Myocyte (in vitro differentiated cells): ENCODE data around the gene FAH. TPM values are rescaled to one million over a fixed set of nuclear protein-coding genes. Genes with fewer than 3 reads are reported as not detected.

Experiments used
- DNase-seq: peaks from one replicate; pipeline ENCODE4 v3.0.0-alpha.2; 2012; ENCODE audit warnings: low read depth
- total RNA-seq: library from RNA; depleted of rRNA; stranded (reverse); fragments of >200 nt; gene quantifications from 2 replicates; pipeline ENCODE4 v1.2.3, GENCODE V29; 2014

The FAH gene
- total RNA-seq, 1 donor from 2014 or later, result 15.7 TPM

DNA sequence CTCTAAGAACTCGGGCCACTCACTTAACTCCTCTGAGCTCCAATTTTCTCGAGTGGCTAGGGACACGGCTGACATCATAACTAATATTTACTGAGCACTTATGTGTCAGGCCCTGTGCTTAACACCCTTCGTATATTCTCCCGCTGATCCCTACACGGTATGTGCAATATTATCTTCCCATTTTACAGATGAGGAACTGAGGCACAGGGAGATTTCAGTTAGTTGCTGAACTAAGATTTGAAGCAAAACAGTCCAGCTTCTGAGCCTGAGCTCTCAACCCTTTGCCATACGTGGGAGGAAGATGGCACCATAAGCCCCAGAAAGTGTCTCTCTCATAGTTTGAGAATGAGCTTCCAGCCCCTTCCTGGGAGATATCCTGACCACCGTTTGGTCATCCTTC, 19.6 kb downstream of the FAH start:
- DNase-seq, result no peak

- peak; percentile 50 for DNase-seq
These were observed 20.4 kb downstream of the FAH start for GRCh38 chr15:80173022-80173759.

GRCh38 chr15:80174017-80174746, 21.4 kb downstream of the FAH start:
- peak; percentile 61 for DNase-seq

DNA sequence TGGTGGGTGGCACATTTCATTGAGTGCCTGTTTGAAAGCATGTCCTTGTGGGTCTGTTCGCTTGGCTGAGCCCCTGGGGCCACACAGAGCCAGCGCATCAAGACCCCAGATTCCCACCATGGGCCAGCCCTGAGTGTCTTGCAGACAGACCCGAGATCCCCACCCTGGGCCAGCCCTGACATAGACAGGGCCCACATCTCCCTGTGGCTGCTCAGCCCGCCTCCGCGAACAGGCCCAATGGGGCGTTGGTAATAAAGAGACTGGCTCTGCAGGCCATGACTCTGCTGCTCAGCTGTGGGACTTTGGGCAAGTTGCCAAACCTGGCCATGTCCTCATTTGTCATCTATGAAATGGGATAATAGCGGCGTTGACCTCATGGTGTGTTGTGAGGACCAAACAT, 22.6 kb downstream of the FAH start:
- DNase-seq, result no peak

DNA sequence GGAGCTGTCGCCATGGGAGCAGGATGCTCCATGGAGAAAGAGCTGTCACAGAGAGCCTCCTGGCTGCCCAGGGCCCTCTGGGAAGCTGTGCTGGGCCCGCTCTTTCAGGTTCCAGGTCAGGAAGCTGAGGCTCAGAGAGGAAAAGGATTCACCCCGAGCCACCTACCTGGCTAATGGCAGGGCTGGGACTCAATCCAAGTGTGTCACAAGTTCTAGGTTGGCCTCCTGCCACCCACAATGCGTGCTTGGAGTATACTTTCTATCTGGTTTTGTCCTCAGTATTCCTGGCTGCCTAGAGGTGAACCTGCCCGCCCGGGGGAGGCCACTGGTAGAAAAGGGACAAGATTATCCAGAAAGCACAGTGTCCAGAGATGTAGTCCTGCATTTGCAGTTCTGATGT, 23.6 kb downstream of the FAH start:
- no peak for DNase-seq

DNA sequence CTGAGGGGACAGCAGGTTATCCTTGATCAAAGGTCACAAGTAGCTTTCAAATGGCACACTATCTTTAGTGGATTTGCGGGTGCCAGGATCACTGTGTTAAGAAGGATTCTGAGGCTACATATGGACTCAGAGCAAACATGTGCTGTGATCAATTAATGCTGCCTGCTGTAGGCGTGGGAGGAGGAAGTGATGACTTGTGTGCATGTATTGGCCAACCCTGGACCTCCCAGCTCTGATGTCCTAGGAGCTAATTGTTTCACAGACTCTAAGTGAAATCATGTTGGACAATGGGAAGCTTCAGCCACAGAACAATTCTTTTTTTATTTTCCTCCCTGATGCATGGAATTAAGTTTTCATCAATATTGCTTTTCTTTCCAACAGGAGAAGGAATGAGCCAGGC, 24.4 kb downstream of the FAH start:
- no peak for DNase-seq

GRCh38 chr15:80179025-80179759, 26.4 kb downstream of the FAH start:
- peak; percentile 71 for DNase-seq

- peak; percentile 28 for DNase-seq
These were observed 27.1 kb downstream of the FAH start for GRCh38 chr15:80179935-80180334.

GRCh38 chr15:80180468-80180867, 27.7 kb downstream of the FAH start:
- no peak for DNase-seq

DNA sequence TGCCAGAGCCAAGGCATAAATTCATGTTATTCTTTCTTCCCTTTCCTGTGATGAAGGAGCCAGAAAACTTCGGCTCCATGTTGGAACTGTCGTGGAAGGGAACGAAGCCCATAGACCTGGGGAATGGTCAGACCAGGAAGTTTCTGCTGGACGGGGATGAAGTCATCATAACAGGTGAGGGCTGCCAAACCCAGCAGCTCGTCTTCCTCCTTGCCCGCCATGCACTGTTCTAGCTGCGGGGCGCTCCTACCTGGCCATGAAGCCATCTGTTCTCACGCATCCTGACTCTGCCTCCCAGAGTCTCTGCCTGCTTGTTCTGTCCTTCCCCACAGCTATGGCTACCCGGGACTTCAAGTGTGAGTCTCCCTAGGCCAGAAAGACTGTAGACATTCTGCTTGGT, 28.2 kb downstream of the FAH start:
- no peak for DNase-seq

DNA sequence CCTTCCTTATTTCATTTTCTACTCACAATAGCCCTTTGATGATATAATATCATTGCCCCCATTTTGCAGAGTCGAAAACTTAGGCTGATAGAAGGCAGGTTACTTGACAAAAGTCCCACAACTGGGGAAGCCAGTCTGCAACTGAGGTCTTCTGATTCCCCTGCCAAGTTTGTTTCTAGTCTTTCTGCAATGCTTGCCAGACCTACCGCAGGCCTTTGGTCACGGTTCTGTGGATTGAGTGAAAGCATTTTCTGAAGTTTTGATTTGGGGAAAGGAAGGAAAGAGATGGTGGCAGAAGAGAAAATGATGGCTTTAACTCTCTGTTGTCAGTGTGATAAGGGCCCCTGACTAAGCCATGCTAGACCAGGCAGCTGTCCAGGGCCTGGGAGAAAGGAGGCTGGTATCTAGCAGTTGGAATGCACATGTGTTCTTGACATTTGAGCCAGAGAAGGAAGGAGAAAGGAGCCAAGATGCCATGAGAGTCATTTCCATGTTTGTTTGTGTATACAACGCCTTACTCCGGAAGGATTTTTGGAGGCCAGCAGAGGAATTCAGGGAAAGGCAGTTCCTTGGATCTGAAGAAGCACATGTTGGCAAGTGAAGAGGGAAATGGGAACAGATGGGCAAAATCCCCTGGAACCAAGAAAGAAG, 29.9 kb downstream of the FAH start:
- peak; percentile 92 for DNase-seq

DNA sequence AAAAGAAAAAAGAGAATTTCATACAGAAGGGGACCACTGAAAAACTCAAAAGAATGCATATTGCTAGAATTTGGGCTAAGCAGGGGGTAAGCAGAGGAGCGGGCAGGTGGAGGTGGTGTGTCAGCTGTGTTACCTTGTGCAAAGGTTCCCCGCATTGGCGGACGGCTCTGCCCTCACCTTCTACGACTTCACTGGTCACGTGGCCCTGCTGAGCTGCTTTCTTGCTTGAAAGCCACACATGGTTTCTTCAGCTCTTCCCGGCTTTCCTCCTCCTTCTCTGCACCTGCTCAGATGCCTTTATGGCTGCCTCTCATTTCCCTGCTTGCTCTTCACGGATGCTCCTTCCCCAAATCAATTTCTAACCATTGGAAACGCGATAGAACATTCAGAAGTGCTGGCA, 30.5 kb downstream of the FAH start:
- peak; percentile 31 for DNase-seq

DNA sequence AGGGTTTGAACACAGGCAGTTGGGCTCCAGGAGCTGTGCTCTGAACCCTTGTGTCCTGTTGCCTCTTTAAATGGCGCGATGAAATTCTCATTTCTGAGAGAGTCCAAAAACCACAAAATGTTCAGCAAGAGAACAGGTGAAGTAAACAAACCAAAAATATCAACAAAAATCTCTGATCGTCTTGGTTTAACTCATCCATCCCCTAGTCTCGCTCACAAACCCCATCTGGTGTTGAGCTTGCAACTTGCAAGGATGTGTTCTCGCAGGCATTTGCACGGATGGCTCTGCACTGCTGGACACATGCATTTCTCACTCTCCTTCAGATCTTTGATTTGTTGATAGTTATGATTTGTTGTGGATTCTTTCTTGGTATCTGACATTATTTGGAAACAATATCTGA, 31.1 kb downstream of the FAH start:
- DNase-seq, result peak; percentile 67

- DNase-seq, result no peak
These were observed 31.8 kb downstream of the FAH start for GRCh38 chr15:80184554-80184953.

- DNase-seq, result no peak
These were observed 32.4 kb downstream of the FAH start for GRCh38 chr15:80185152-80185551.

- no peak for DNase-seq
These were observed 33.3 kb downstream of the FAH start for GRCh38 chr15:80186066-80186465.

DNA sequence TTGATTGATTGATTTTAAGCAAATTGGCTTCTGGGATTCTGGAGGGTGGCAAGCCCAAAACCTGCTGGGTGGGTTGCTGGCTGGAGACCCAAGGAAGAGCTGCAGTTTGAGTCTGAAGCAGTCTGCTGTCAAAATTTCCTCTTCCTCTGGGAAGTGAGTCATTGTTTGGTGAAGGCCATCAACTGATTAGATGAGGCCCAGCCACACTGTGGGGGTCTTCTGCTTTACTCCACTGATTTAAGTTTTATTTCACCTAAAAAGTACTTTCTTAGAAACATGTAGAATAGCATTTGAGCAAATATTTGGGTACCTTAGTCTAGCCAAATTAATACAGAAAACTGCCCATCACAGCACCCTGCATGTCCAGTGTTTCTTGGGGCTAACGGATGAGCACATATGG, 33.8 kb downstream of the FAH start:
- no peak for DNase-seq

DNA sequence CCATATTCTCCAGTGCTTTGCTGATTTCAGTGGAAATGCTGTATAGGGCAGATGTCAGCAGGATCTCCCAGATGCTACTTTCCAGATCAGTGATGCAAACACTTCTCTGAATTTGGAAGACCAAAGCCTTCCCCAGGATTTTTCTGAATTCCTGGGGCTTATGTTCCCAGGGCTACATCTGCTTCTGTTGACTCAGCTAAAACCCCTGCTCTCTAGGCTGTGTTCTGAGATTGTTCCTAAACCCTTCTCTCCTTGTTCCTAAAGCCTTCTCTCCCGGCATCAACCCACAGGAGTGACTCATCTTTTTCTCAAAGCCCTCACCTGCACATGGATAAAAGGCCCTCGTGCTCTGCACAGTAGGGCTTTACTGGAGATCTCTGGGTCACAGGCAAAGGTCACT, 35.5 kb downstream of the FAH start:
- peak; percentile 16 for DNase-seq

GRCh38 chr15:80191198-80191597, 38.4 kb downstream of the FAH start:
- no peak for DNase-seq

DNA sequence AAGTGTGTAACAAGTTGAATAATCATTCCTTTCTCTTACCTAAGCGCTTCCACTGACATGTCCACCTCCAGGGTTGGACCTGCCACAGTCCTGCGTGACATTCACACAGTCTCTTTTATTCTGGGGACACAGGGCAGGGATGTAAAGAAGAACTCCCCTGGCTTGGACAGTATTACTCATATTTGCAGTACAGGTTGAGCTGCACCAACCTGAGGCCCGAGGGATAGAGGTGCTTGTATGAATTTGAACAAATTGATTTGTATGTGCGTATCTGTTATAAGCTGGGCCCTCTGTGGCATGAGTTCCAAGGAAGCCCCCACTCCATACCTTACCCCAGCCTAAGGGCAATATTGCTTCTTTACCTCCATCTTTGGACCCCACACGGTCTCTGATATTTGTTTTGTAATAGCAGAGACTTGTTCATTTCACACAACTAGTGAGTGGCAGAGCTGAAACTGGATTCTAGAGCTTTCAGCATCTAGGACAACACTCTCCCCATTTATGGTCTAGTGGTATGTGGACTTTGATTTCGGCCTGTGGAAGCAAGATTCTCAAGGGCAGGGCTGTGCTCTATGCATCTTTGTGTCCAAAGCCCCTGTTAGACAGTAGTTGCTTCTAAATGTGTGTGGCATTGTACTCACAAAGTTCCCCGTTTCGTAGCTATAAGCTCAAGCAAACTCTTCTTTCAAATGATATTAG, 39.2 kb downstream of the FAH start:
- DNase-seq, result no peak

GRCh38 chr15:80194186-80194585, 41.4 kb downstream of the FAH start:
- DNase-seq, result no peak
